Transverse colon (tissue), 4 donors: ENCODE measurements around the gene MGAT2. TPM values are rescaled to one million over a fixed set of nuclear protein-coding genes. Genes with fewer than 3 reads are reported as not detected.
A peak's percentile ranks its signal among the peaks of the same experiment; 100 is the strongest.

Experiments used
- DNase-seq: peaks from one replicate; pipeline ENCODE4 v3.0.0-alpha.2; 2019
- H3K27ac ChIP-seq, 4 donors: fragments of 200-600 bp; sonication (generic); 2 replicates each; pipeline ENCODE4 v1.5.1; 2016 to 2018; ENCODE audit warnings: inconsistent platforms in 4 of 4
- H3K27me3 ChIP-seq: fragments of 200-600 bp; sonication (generic); 2 replicates; pipeline ENCODE4 v1.5.1; 2017; ENCODE audit warnings: inconsistent platforms
- H3K36me3 ChIP-seq, 4 donors: fragments of 200-600 bp; sonication (generic); 2 replicates each; pipeline ENCODE4 v1.5.1; 2017 to 2019; ENCODE audit warnings: inconsistent platforms in 4 of 4
- H3K4me1 ChIP-seq, 4 donors: fragments of 200-600 bp; sonication (generic); 2 replicates each; pipeline ENCODE4 v1.5.1; 2017 to 2020; ENCODE audit warnings: inconsistent platforms in 4 of 4
- H3K4me3 ChIP-seq, 4 donors: fragments of 200-600 bp; sonication (generic); 1 replicate in 1 of 4; 2 replicates in 3 of 4; pipeline versions ENCODE4 v1.5.1 to v1.6.1; 2017 to 2019; ENCODE audit warnings: inconsistent platforms in 4 of 4
- H3K9me3 ChIP-seq, 2 donors: fragments of 200-600 bp; sonication (generic); 2 replicates each; pipeline ENCODE4 v1.5.1; 2017 to 2019; ENCODE audit warnings: inconsistent platforms in 2 of 2
- EP300 ChIP-seq: sonication (generic); formaldehyde crosslinking; IDR thresholded peaks from one replicate; pipeline ENCODE4 v1.6.1; 2017; ENCODE audit warnings: antibody characterized with exemption, low read depth
- POLR2A ChIP-seq: fragments of 450-650 bp; IDR thresholded peaks from one replicate; pipeline ENCODE4 v1.6.1; 2016; ENCODE audit warnings: antibody characterized with exemption, mild to moderate bottlenecking, moderate library complexity
- POLR2AphosphoS5 ChIP-seq, 3 donors: sonication (generic); formaldehyde crosslinking; IDR thresholded peaks; one replicate each; pipeline ENCODE4 v1.6.1; 2016; ENCODE audit warnings: antibody characterized with exemption in 3 of 3
- WGBS, 2 donors: methylation state at CpG; one replicate each; pipeline ENCODE4 v1.1.5; 2018; ENCODE audit warnings: low coverage in 1 of 2; 5-methylcytosine and 5-hydroxymethylcytosine counted together
- in situ Hi-C, 4 donors: fragments of 200-750 bp; cut with MboI; loops; one replicate each; pipeline versions ENCODE4 v1.15.0 to v1.15.1; 2017; ENCODE audit warnings: low sequenced_read_pairs in 3 of 4, low pct_ligation_motif_present in 1 of 4, low pct_unique_long_range_greater_than_20kb in 1 of 4
- intact Hi-C: fragments of 100-400 bp; cut with DNase I; formaldehyde crosslinking; loops from one replicate; pipeline ENCODE4 v1.15.1; 2023; ENCODE audit warnings: low total_unique reads
- total RNA-seq, 4 donors: library from RNA; depleted of rRNA; stranded (reverse); fragments of >200 nt; gene quantifications; one replicate each; pipeline ENCODE4 v1.1.0, GENCODE V29; 2016
- TF ChIP-seq, protein P1 (sequence below), 5 experiments: fragments of 200-600 bp in 3 of 5; fragments of 450-650 bp in 2 of 5; sonication (generic) in 3 of 5; IDR thresholded peaks; 1 replicate in 2 of 5; 2 replicates in 3 of 5; pipeline ENCODE4 v1.5.1; 2016 to 2017; ENCODE audit warnings: antibody characterized with exemption in 5 of 5, inconsistent platforms in 3 of 5, mild to moderate bottlenecking in 2 of 5, moderate library complexity in 1 of 5

Gene MGAT2
- total RNA-seq, 4 donors from 2014 or later = 24.3 to 62.3 (median 49.2) TPM

GRCh38 chr14:49585803-49586672, 34.6 kb upstream of the MGAT2 start, which contains the start of gene RPS29:
RPS29 (minus strand) TSS chr14:49586380; CDS start chr14:49586346, 34 bp downstream.
- intact Hi-C loops (no loop called here), in situ Hi-C loops (no loop called here)
- peak; percentile 97 to 98 (median 98) for TF ChIP-seq POLR2AphosphoS5 (IDR thresholded peaks at IDR 0.05)
- TF ChIP-seq, protein P1, sequence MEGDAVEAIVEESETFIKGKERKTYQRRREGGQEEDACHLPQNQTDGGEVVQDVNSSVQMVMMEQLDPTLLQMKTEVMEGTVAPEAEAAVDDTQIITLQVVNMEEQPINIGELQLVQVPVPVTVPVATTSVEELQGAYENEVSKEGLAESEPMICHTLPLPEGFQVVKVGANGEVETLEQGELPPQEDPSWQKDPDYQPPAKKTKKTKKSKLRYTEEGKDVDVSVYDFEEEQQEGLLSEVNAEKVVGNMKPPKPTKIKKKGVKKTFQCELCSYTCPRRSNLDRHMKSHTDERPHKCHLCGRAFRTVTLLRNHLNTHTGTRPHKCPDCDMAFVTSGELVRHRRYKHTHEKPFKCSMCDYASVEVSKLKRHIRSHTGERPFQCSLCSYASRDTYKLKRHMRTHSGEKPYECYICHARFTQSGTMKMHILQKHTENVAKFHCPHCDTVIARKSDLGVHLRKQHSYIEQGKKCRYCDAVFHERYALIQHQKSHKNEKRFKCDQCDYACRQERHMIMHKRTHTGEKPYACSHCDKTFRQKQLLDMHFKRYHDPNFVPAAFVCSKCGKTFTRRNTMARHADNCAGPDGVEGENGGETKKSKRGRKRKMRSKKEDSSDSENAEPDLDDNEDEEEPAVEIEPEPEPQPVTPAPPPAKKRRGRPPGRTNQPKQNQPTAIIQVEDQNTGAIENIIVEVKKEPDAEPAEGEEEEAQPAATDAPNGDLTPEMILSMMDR (IDR thresholded peaks at IDR 0.05) = no peak
- peak; percentile 98 for TF ChIP-seq POLR2A
- 0 to 1% methylated on average over 4 to 55 of the region's 55 CpGs for WGBS, 2 donors
- Histone ChIP-seq H3K27ac (peak within 1 kb of the TSS; percentile 93 to 97 (median 96)), H3K27me3 (no peaks in the 10 kb centered on the region), H3K4me1 (peaks cover 7 to 27% (median 23%) of the 10 kb centered on the region in 4 donors), H3K36me3 (peaks cover 0 to 5% (median 0%) of the 10 kb centered on the region in 4 donors), H3K9me3 (no peaks in the 10 kb centered on the region), H3K4me3 (peak within 1 kb of the TSS; percentile 68 to 96 (median 80))
- DNase-seq = peak; percentile 98

GRCh38 chr14:49586673-49587460, 33.7 kb upstream of the MGAT2 start:
- WGBS, 2 donors = 1% methylated on average over 7 to 14 of the region's 21 CpGs
- Histone ChIP-seq H3K9me3 (no peaks in the 10 kb centered on the region), H3K4me3 (peak overlapping the region in 3 of 4 donors; percentile 68 to 96 (median 75)), H3K27me3 (no peaks in the 10 kb centered on the region), H3K4me1 (peaks cover 7 to 27% (median 23%) of the 10 kb centered on the region in 4 donors), H3K36me3 (peaks cover 0 to 5% (median 0%) of the 10 kb centered on the region in 4 donors), H3K27ac (peak overlapping the region; percentile 93 to 97 (median 96))
- no peak for TF ChIP-seq POLR2A
- TF ChIP-seq, protein P1 (IDR thresholded peaks at IDR 0.05) = peak; percentile 77 to 98 (median 90)
- intact Hi-C loops = no loop called here
- DNase-seq = peak; percentile 27
- in situ Hi-C loops = no loop called here

DNA sequence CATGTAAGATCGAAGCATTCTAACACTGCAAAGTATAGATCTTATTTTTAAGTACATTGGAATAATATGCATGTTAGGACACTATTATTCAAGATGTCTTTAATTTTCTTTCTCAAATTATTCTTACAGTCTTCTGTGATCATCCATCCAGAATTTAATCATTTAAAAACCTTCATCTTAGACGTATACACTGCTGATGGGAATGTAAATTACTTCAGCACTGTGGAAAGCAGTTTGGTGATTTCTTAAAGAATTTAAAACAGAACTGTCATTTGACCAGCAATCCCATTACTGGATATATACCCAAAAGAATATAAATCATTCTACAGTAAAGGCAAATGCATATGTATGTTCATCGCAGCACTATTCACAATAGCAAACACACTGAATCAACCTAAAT, 31.2 kb upstream of the MGAT2 start:
- Histone ChIP-seq H3K4me3 (no peak overlapping the region), H3K4me1 (peaks cover under 1 to 23% (median 10%) of the 10 kb centered on the region in 4 donors), H3K9me3 (no peaks in the 10 kb centered on the region), H3K27me3 (no peaks in the 10 kb centered on the region), H3K27ac (no peak overlapping the region), H3K36me3 (no peaks in the 10 kb centered on the region)
- whole genome bisulfite sequencing, 2 donors = 84 to 93% methylated on average over 3 of the region's 3 CpGs
- intact Hi-C loops (no loop called here), in situ Hi-C loops (no loop called here)
- TF ChIP-seq, protein P1 (IDR thresholded peaks at IDR 0.05) = no peak
- TF ChIP-seq POLR2A = no peak
- TF ChIP-seq EP300 = no peak
- TF ChIP-seq POLR2AphosphoS5 (IDR thresholded peaks at IDR 0.05) = no peak
- no peak for DNase-seq

- Histone ChIP-seq H3K4me3 (no peak overlapping the region), H3K4me1 (peaks cover 0 to 42% (median 18%) of the 10 kb centered on the region in 4 donors), H3K36me3 (no peaks in the 10 kb centered on the region), H3K9me3 (no peaks in the 10 kb centered on the region), H3K27ac (no peak overlapping the region), H3K27me3 (no peaks in the 10 kb centered on the region)
- WGBS, 2 donors = 65 to 76% methylated on average over 3 of the region's 3 CpGs
- DNase-seq = no peak
- intact Hi-C loops = no loop called here
- in situ Hi-C loops = no loop called here
- TF ChIP-seq, protein P1 (IDR thresholded peaks at IDR 0.05) = no peak
- TF ChIP-seq POLR2A (no peak), EP300 (no peak), POLR2AphosphoS5 (IDR thresholded peaks at IDR 0.05) (no peak)
These were observed 27.6 kb upstream of the MGAT2 start for GRCh38 chr14:49593016-49593415.
